Left lung (tissue), 10 donors: ENCODE results near the gene TMEM131. TPM values are rescaled to one million over a fixed set of nuclear protein-coding genes. Genes with fewer than 3 reads are reported as not detected.

ENCODE experiments used
- ATAC-seq: fragments of 200-7000 bp; cut with Tn5 transposase; one replicate; pipeline ENCODE4 v1.9.1; 2020; ENCODE audit warnings: moderate library complexity
- DNase-seq, 4 donors: peaks; one replicate each; pipeline ENCODE4 v3.0.0-alpha.2; 2013 to 2020
- H3K27ac ChIP-seq, 2 donors: fragments of 200-600 bp; sonication (generic) in 1 of 2; one replicate each; pipeline versions ENCODE4 v1.5.0 to v1.8.0; 2020 to 2021
- H3K27me3 ChIP-seq, 2 donors: fragments of 200-600 bp; sonication (generic) in 1 of 2; one replicate each; pipeline versions ENCODE4 v1.5.0 to v1.8.0; 2020 to 2021
- H3K36me3 ChIP-seq, 2 donors: fragments of 200-600 bp; sonication (generic) in 1 of 2; one replicate each; pipeline versions ENCODE4 v1.5.0 to v1.8.0; 2020 to 2021
- H3K4me1 ChIP-seq, 2 donors: fragments of 200-600 bp; one replicate each; pipeline ENCODE4 v1.8.0; 2021
- H3K4me3 ChIP-seq, 2 donors: fragments of 200-600 bp; sonication (generic) in 1 of 2; one replicate each; pipeline versions ENCODE4 v1.5.0 to v1.8.0; 2020 to 2021; ENCODE audit warnings: mild to moderate bottlenecking in 1 of 2
- H3K9me3 ChIP-seq, 2 donors: fragments of 200-600 bp; sonication (generic) in 1 of 2; one replicate each; pipeline versions ENCODE4 v1.5.0 to v1.8.0; 2020 to 2021
- CTCF ChIP-seq, 2 donors: fragments of 200-600 bp; sonication (generic) in 1 of 2; IDR thresholded peaks; one replicate each; pipeline versions ENCODE4 v1.5.0 to v1.8.0; 2021; ENCODE audit warnings: antibody characterized with exemption in 2 of 2
- intact Hi-C, 2 donors: fragments of 100-400 bp; cut with DNase I; formaldehyde crosslinking; loops; one replicate each; pipeline versions ENCODE4 v1.11.2 to v1.14.2; 2022
- polyA plus RNA-seq, 6 donors: library from polyadenylated mRNA; unstranded; fragments of 120-200 nt; gene quantifications; one replicate each; pipeline ENCODE4 v1.2.1, GENCODE V29; 2013; ENCODE audit not compliant: insufficient read length in 6 of 6
- total RNA-seq, 2 donors: library from RNA; stranded (reverse); fragmentation: NEBNext Ultra II Directional; extraction: Animal tissue kit (Norgen Biotek cat#: 25700); gene quantifications; one replicate each; pipeline ENCODE4 v1.2.1, GENCODE V29; 2021
- donor health status: DM: no; HTN: yes; CAD: no.
- donor health status: DM: no; HTN: no; CAD: no.

The TMEM131 gene
- total and polyA plus RNA-seq, 8 donors = 43.9 to 52.0 (median 47.8) TPM

GRCh38 chr2:97761192-97761591 lies 234.6 kb downstream of the TMEM131 start:
- intact Hi-C loops = no loop called here
- no peaks in the 10 kb centered on the region for H3K27me3 ChIP-seq
- H3K27ac ChIP-seq = no peak overlapping the region
- no peak for TF ChIP-seq CTCF (IDR thresholded peaks at IDR 0.05)
- H3K4me1 ChIP-seq = no peaks in the 10 kb centered on the region
- ATAC-seq (no peak), DNase-seq (no peak)
- no peaks in the 10 kb centered on the region for H3K9me3 ChIP-seq
- peaks cover 0 to 100% of the 10 kb centered on the region in 2 donors for H3K36me3 ChIP-seq
- no peak overlapping the region for H3K4me3 ChIP-seq

GRCh38 chr2:97760480-97761049 lies 235.2 kb downstream of the TMEM131 start:
- intact Hi-C loops = no loop called here
- no peaks in the 10 kb centered on the region for H3K4me1 ChIP-seq
- no peak overlapping the region for H3K4me3 ChIP-seq
- H3K27ac ChIP-seq = no peak overlapping the region
- peaks cover 0 to 100% of the 10 kb centered on the region in 2 donors for H3K36me3 ChIP-seq
- H3K27me3 ChIP-seq = no peaks in the 10 kb centered on the region
- no peak for DNase-seq
- no peak for ATAC-seq
- H3K9me3 ChIP-seq = no peaks in the 10 kb centered on the region
- TF ChIP-seq CTCF (IDR thresholded peaks at IDR 0.05) = no peak

- peaks cover 0 to 100% of the 10 kb centered on the region in 2 donors for H3K36me3 ChIP-seq
- H3K27me3 ChIP-seq = no peaks in the 10 kb centered on the region
- no peaks in the 10 kb centered on the region for H3K4me1 ChIP-seq
- intact Hi-C loops = no loop called here
- no peak overlapping the region for H3K4me3 ChIP-seq
- no peak for ATAC-seq
- no peak for TF ChIP-seq CTCF (IDR thresholded peaks at IDR 0.05)
- no peaks in the 10 kb centered on the region for H3K9me3 ChIP-seq
- DNase-seq = no peak
- no peak overlapping the region for H3K27ac ChIP-seq
Observed at GRCh38 chr2:97759727-97760407, 235.9 kb downstream of the TMEM131 start.

GRCh38 chr2:97758131-97758705 lies 237.5 kb downstream of the TMEM131 start:
- H3K27ac ChIP-seq = no peak overlapping the region
- peaks cover 0 to 98% of the 10 kb centered on the region in 2 donors for H3K36me3 ChIP-seq
- H3K4me1 ChIP-seq = no peaks in the 10 kb centered on the region
- no peaks in the 10 kb centered on the region for H3K9me3 ChIP-seq
- no peak for DNase-seq
- intact Hi-C loops = no loop called here
- TF ChIP-seq CTCF (IDR thresholded peaks at IDR 0.05) = no peak
- no peak overlapping the region for H3K4me3 ChIP-seq
- ATAC-seq = no peak
- H3K27me3 ChIP-seq = no peaks in the 10 kb centered on the region

DNA sequence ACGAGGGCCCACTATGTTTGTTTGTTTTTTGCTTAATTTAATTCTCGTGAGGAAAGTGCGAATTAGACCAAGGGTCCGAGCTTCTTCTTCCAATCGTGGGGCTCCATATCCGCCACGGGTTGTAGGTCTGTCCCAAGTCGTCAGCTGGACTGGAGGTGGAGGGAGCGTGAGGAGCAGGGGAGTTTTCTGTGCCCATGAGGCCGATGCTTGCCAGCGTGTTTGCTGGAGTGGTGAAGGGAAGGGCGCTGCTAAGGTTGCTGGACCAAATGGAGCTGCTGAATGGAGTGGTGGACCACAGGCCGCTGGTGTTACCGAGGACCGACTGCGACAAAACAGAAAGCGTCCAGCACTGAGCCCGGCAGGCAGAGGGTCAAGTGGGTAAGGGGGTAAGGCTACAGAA lies 238.7 kb downstream of the TMEM131 start:
- H3K9me3 ChIP-seq = no peaks in the 10 kb centered on the region
- ATAC-seq (no peak), DNase-seq (no peak)
- no peak overlapping the region for H3K27ac ChIP-seq
- H3K4me3 ChIP-seq = no peak overlapping the region
- no peaks in the 10 kb centered on the region for H3K4me1 ChIP-seq
- H3K27me3 ChIP-seq = no peaks in the 10 kb centered on the region
- peaks cover 0 to 88% of the 10 kb centered on the region in 2 donors for H3K36me3 ChIP-seq
- no peak for TF ChIP-seq CTCF (IDR thresholded peaks at IDR 0.05)
- intact Hi-C loops = no loop called here
